Endothelial cell (in vitro differentiated cells): ENCODE measurements around the gene DHX40. TPM values are rescaled to one million over a fixed set of nuclear protein-coding genes. Genes with fewer than 3 reads are reported as not detected.
"Not testable (repeated sequence)": the region's sequence is repeated elsewhere in the genome, so short reads cannot be mapped to it uniquely, and the experiment has no call there.

ENCODE experiments used
- DNase-seq: peaks from one replicate; pipeline ENCODE4 v3.0.0; 2021; ENCODE audit warnings: low spot score
- H3K27ac Mint-ChIP-seq: one replicate; pipeline ENCODE4 v1.8.0; 2021; ENCODE audit warnings: mixed read lengths, inconsistent platforms; ENCODE audit not compliant: unreplicated experiment
- H3K27me3 Mint-ChIP-seq: one replicate; pipeline ENCODE4 v1.8.0; 2021; ENCODE audit warnings: mild to moderate bottlenecking, moderate library complexity, mixed read lengths, inconsistent platforms; ENCODE audit not compliant: unreplicated experiment
- H3K36me3 Mint-ChIP-seq: one replicate; pipeline ENCODE4 v1.8.0; 2021; ENCODE audit warnings: mild to moderate bottlenecking, low read depth, mixed read lengths, inconsistent platforms; ENCODE audit not compliant: unreplicated experiment
- H3K4me1 Mint-ChIP-seq: one replicate; pipeline ENCODE4 v1.8.0; 2021; ENCODE audit warnings: mild to moderate bottlenecking, mixed read lengths, inconsistent platforms; ENCODE audit not compliant: unreplicated experiment
- H3K4me3 Mint-ChIP-seq: one replicate; pipeline ENCODE4 v1.8.0; 2021; ENCODE audit warnings: mild to moderate bottlenecking, mixed read lengths, inconsistent platforms; ENCODE audit not compliant: unreplicated experiment
- H3K9me3 Mint-ChIP-seq: one replicate; pipeline ENCODE4 v1.8.0; 2021; ENCODE audit warnings: mixed read lengths, inconsistent platforms; ENCODE audit not compliant: unreplicated experiment
- CTCF ChIP-seq: fragments of 200-600 bp; sonication (generic); IDR thresholded peaks from one replicate; pipeline ENCODE4 v1.5.0; 2021; ENCODE audit warnings: antibody characterized with exemption; ENCODE audit not compliant: unreplicated experiment
- total RNA-seq: library from RNA; stranded (reverse); fragmentation: NEBNext Ultra II Directional; extraction: Animal tissue kit (Norgen Biotek cat#: 25700); gene quantifications from one replicate; pipeline ENCODE4 v1.2.1, GENCODE V29; 2021; ENCODE audit not compliant: unreplicated experiment

The DHX40 gene
- total RNA-seq, 1 donor from 2014 or later, result 26.3 TPM

GRCh38 chr17:59542960-59543635 lies 22.3 kb upstream of the DHX40 start:
- no peak for TF ChIP-seq CTCF
- Mint-ChIP-seq H3K36me3 (no peaks in the 10 kb centered on the region), H3K4me1 (no peaks in the 10 kb centered on the region), H3K9me3 (no peaks in the 10 kb centered on the region), H3K27me3 (no peaks in the 10 kb centered on the region), H3K27ac (no peak overlapping the region), H3K4me3 (no peak overlapping the region)
- DNase-seq, result no peak

GRCh38 chr17:59545942-59546341 lies 19.5 kb upstream of the DHX40 start:
- no peak overlapping the region for H3K27ac Mint-ChIP-seq
- H3K9me3 Mint-ChIP-seq, result no peaks in the 10 kb centered on the region
- no peaks in the 10 kb centered on the region for H3K36me3 Mint-ChIP-seq
- H3K4me1 Mint-ChIP-seq, result no peaks in the 10 kb centered on the region
- no peak for DNase-seq
- H3K4me3 Mint-ChIP-seq, result no peak overlapping the region
- TF ChIP-seq CTCF, result no peak
- H3K27me3 Mint-ChIP-seq, result no peaks in the 10 kb centered on the region

- TF ChIP-seq CTCF, result no peak
- DNase-seq, result no peak
- H3K9me3 Mint-ChIP-seq, result no peaks in the 10 kb centered on the region
- H3K36me3 Mint-ChIP-seq, result no peaks in the 10 kb centered on the region
- no peaks in the 10 kb centered on the region for H3K4me1 Mint-ChIP-seq
- H3K27ac Mint-ChIP-seq, result no peak overlapping the region
- no peaks in the 10 kb centered on the region for H3K27me3 Mint-ChIP-seq
- H3K4me3 Mint-ChIP-seq, result no peak overlapping the region
These were observed 18.1 kb upstream of the DHX40 start for GRCh38 chr17:59547131-59547915.

GRCh38 chr17:59548985-59549384 lies 16.4 kb upstream of the DHX40 start:
- H3K27me3 Mint-ChIP-seq, DNase-seq, H3K27ac Mint-ChIP-seq, H3K4me3 Mint-ChIP-seq, H3K4me1 Mint-ChIP-seq, H3K9me3 Mint-ChIP-seq, H3K36me3 Mint-ChIP-seq: not testable (repeated sequence)

- TF ChIP-seq CTCF, result no peak
- Mint-ChIP-seq H3K4me3 (no peak overlapping the region), H3K27ac (no peak overlapping the region), H3K36me3 (no peaks in the 10 kb centered on the region), H3K27me3 (peaks cover 2% of the 10 kb centered on the region), H3K9me3 (no peaks in the 10 kb centered on the region), H3K4me1 (no peaks in the 10 kb centered on the region)
- no peak for DNase-seq
These were observed 14.7 kb upstream of the DHX40 start for GRCh38 chr17:59550703-59551102.
